NCI-H510A treated with DMSO at 0.1 percent for 48 hours (cell line): ENCODE data around the gene VAMP5.
"Not testable (repeated sequence)": the region's sequence is repeated elsewhere in the genome, so short reads cannot be mapped to it uniquely, and the experiment has no call there.

Source experiments
- DNase-seq: peaks from one replicate; lab custom pipeline; 2025; lab: John Stamatoyannopoulos, UW

The VAMP5 gene

DNA sequence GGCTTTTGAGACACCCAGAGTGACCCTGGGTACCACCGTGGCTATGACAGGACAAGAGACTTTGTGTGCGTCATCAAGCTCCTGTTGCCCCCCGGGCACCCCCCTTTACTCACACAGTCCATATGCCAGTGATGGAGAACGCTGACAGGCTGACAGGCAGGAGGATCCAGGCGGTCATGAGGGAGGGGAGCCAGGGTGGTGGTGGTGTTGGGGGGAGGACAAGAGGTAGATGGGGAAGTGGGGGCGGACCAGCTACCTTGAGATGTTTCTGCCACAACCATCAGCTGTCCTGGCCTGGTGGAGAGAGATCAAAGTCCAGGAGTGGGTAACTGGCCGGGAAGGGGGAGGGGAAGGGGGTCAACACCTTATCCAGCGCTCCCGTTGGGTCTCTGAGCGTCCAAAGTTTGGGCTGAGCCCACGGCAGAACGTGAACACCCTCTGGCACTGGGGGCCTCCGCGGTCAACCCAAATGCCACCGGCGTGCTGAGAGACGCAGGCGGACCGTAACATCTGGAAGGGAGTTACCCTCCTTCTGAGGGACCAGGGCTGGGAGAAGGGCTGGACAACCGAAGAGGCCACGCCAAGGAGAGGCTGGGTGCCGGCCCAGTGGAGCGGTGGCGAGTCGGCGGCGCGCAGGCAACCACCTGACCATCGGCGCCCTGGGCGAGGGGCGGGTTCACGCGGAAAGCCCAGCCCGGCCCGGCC is 17.7 kb downstream of the VAMP5 start:
- DNase-seq = no peak

DNA sequence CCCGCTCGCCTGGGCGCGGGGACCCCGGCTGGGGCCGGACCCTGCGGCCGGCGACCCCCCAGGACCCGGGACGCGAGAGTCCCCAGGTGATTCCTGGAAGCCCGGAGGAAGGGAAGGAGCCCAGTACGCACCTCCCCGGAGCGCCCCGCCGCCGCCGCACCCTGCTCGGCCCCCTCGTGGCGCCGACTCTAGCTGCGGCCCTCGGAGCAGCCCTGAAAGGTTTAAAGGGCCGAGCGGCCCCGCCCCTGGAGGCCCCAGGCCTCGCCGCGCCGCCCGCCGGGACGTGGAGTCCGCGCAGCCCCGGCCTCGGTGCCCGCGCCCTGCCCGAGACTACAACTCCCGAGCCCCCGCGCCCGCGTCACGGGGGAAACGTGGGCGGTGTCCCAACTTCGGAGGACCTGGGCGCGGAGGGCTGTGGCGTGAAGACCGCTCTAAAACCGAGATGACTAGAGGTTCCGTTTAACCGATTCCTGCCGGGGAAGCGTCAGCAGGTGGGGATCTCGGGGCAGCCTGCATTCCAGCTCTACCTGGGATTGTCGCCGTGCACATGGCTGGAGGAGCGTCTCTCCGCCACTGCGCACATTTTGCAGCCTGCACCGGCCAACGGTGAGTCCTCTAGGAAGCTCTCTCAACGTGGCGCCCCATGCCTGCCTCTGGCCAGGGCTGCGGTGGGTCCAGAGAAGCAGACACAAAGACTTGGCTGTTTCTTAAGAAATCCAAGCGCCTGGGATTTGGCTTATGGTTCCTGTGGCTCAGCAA is 18.4 kb downstream of the VAMP5 start, which contains the start of gene TMEM150A:
TSS of gene TMEM150A (minus strand) at position 223 of the 759 bp plus-strand sequence. CDS start 750 bp downstream, outside the sequence.
- peak; percentile 83 for DNase-seq

DNA sequence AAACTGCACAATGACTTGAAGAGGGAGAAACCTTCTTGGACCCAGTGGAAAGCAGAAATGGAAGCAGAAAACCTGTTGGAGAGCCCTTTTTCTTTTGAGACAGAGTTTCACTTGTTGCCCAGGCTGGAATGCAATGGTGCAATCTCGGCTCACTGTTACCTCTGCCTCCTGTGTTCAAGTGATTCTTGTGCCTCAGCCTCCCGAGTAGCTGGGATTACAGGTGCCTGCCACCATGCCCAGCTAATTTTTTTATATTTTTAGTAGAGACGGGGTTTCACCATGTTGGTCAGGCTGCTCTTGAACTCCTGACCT is 19.9 kb downstream of the VAMP5 start:
- not testable (repeated sequence) for DNase-seq

- DNase-seq = no peak
Observed at GRCh38 chr2:85604568-85605339, 20.5 kb downstream of the VAMP5 start.

- no peak for DNase-seq
Observed at GRCh38 chr2:85605406-85606115, 21.3 kb downstream of the VAMP5 start.

DNA sequence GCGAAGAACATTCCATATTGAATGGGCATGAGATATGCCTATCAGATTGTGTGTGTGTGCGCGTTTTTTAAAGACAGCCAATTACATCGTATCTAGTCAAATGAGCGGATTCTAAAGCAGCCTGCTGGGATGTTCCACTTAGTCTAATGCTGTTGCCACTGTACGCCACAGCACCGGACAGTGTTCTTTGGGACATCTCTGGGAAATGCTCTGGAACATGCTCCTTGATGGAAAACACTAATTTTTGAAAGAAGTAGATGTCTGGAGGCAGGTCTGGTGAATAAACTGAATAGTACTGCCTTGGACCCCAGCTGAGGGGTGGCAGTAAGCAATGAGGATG is 21.9 kb downstream of the VAMP5 start:
- peak; percentile 47 for DNase-seq

DNA sequence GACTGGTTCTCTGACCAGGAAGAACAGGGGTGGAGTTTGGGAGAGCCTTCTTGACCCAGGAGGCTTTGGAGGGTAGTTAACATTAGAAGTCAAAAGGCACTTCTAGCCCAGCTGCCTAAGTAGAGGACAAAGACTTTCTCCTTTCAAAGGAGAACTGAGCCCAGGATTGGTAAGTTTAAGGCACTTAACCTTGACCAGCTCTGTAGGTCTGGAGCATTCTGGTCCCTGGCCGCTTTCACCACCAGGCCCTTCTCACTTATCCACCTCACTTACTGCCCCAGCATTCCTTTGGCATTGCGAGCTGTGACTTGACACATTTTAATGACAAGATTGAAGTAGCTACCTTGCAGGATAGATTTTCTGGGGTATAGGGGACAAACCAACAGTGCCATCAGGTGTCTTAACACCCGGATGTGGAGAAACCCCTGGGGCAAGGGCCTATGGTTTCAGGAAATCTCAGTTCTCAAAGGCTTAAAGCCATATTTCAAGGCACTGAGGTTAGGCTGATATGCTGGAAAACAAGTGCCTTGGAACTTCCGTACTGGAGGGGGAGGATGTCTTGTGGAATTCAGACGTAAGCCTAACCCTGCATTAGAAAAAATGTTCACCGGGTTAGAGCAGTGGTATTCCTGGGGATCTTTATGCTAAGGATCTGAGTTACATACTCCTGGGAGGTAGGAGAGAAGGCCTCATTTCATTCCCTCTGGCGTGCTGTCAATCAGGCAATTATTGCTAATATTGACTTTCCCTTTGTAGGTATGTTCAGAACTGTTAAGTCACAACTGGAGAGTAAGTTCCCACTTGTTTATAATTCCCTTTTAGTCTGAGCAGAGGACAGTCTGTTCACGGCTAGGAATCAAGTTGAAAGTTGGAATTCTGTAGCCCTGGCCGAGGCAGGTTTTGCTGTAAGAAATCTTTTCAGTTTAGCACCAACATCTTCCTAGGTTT is 23.3 kb downstream of the VAMP5 start:
- no peak for DNase-seq

DNA sequence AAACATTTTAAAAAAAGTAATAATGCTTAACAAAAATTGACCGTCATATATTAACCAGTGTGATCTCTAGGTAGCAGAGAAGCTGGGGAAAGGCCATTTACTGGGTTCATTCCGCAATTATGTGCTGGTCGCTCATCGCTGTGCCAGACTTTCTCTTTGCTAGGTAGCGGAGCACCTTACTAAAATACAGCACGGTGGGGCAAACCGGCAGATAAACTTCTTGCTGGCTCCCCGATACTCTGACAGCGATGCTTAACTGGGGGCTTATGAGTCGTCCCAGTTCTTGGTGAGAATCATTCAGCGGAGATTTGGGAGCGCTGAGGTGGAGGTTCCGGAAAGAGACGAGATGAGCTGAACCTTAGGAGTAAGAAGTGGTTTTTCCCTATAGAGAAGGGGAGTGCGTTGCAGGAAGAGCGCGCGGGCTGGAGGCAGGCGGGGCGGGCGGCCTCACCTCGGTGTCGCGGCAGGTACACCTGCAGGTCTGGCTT is 27.0 kb downstream of the VAMP5 start:
- DNase-seq = peak; percentile 39

GRCh38 chr2:85611705-85612587 is 27.7 kb downstream of the VAMP5 start, which contains the start of gene C2orf68:
TSS of gene C2orf68 (minus strand) at chr2:85612066. CDS start at chr2:85611984, 82 bp downstream.
- DNase-seq = peak; percentile 73

DNA sequence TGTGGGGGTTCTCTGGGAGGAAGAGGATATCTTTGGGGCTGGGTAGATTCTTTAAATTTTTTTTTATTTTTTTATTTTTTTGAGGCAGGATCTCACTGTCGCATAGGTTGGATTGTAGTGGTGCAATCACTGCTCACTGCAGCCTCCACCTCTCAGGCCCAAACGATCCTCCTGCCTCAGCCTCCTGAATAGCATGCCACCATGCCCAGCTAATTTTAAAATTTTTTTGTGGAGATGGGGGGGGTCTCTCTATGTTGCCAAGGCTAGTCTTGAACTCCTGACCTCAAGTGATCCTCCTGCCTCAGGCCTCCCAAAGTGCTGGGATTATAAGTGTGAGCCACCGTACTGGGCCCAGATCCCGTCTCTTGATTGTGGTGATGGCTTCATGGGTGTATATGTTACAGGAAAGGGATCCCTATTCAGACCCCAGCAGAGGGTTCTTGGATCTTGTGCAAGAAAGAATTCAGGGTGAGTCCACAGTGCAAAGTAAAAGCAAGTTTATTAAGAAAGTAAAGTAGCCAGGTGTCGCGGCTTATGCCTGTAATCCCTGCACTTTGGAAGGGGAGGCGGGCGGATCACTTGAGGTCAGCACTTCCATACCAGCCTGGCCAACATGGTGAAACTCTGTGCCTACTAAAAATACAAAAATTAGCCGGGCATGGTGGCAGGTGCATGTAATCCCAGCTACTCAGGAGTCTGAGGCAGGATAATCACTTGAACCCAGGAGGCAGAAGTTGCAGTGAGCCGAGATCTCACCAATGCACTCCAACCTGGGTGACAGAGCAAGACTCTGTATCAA is 29.7 kb downstream of the VAMP5 start:
- no peak for DNase-seq

DNA sequence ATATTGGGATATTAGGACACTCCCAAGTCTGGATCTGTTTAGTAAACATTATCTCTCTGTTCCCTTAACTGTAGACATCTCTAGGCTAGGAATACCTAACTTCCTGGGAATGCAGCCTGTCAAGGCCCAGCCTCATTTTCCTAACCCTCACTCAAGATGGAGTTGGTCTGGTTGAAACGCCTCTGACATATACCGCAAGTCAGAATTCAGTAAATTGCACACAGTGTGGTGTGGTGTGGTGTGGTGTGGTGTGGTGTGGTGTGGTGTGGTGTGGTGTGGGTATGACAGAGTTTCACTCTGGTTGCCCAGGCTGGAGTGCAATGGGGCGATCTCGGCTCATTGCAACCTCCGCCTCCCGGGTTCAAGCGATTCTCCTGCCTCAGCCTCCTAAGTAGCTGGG is 30.5 kb downstream of the VAMP5 start:
- DNase-seq = not testable (repeated sequence)

DNA sequence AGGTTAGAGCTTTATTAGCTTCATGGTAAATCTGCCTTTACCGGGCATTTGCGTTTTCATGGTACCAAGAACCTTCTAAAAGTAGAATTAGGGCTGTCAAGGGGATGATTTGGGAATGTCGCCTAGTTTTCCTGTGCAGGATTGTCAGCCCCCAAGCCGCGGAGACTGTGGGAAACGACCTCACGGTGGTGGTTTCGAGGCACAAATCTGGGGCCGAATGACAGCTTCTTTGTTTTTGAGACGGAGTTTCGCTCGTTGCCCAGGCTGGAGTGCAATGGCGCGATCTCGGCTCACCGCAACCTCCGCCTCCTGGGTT is 31.1 kb downstream of the VAMP5 start:
- no peak for DNase-seq

GRCh38 chr2:85617723-85618122 is 33.5 kb downstream of the VAMP5 start:
- not testable (repeated sequence) for DNase-seq

DNA sequence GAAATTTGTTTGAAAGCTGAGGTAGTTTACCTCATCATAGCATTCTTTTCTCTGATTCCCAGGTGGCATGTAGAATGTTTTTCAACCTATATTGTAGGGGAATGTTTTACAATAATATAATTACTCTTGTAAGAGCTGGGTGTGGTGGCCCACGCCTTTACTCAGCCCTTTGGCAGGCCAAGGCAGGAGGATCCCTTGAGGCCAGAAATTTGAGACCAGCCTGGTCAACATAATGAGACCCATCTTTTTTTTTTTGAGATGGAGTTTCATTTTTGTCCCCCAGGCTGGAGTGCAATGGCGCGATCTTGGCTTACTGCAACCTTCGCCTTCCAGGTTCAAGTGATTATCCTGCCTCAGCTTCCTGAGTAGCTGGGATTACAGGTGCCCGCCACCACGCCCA is 35.4 kb downstream of the VAMP5 start:
- DNase-seq = no peak

DNA sequence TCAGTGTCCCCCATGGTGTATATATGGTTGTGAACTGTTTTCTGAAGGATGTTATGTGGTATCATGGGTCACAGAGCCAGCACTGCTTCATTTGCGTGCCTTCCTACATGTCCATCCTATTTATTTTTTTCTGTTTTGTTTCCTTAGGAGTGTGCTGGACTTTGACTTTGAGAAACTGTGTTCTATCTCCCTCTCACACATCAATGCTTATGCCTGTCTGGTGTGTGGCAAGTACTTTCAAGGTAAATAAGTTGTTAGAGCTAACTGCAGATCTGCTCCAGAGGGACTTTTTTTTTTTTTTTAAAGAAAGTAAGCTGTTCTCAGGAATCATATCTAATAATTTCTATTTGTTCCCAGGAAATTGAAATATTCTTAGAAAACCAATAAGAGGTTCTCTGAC is 37.1 kb downstream of the VAMP5 start:
- DNase-seq = no peak

DNA sequence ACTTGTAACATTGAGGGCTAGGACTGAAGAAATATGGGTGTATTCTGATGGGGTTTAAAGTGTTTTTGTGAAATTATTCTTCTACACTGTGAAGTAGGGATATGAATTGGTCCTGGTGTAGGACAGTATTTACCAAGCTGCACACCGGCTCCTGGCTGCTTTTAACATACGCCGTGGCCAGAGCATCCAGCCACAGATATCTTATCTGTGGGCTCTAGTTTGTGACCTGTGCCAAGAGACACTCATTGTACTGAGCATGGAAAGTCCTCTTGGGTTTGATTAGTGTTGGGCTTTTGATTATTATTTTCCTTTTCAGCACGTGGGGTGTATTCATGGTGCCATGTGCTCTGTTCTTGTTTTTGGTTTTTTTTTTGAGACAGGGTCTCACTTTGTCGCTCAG is 39.8 kb downstream of the VAMP5 start:
- no peak for DNase-seq

DNA sequence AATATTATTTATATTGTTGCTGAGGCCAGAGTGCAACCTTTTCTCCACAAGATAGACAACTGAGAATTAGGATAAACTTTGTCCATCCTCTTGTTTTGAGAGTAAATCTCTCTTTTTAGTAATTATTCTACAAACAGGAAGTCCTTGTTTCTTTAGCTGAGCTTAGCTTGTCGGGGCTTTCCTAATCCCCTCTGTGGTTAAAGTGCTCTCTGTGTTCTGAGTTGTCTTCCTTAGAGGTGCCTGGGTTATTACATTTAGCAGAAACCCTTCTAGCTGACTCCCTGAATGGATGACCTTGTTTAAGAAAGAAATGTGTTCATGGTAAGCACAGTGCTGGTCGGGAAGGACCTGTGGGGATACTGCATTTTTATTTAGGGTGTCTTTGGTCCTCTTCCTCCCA is 44.4 kb downstream of the VAMP5 start:
- no peak for DNase-seq

DNA sequence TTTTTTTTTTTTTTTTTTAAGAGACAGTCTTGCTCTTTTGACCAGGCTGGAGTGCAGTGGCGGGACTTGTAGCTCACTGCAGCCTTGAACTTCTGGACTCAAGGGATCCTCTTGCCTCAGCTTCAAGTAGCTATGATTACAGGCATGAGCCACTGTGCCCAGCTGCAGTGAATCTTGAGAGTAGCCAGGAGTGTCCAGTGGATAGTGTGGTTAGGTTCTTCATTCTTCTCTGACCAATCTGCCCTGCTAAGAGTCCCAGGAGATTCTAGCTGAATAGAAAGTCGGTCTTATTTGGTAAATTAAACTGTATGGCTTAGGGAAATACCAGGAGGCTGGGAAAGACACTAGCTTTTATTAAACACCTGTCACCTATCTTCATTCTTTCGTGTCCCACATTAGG is 47.1 kb downstream of the VAMP5 start:
- no peak for DNase-seq

DNA sequence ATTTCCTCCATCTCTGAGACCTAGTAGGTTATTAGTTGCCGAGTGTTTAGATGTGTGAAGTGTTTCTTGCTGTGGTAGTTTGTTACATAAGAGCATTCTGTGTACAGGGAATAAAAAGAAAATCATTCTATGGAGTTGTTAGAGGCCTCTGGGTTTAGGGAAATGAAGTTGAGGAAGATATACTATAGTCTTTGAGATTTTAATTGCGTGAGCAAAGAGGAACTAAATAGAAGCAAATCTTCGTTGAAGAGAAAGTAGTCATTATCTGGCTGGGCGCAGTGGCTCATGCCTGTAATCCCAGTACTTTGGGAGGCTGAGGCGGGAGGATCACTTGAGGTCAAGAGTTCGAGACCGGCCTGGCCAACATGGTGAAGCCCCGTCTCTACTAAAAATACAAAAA is 50.8 kb downstream of the VAMP5 start:
- no peak for DNase-seq
